NCI-H82 treated with DMSO at 0.1 percent for 48 hours (cell line): Measurements from ENCODE around the gene KCNMB3.

Source experiments
- DNase-seq: peaks from one replicate; lab custom pipeline; 2025; ENCODE audit not compliant: unreplicated experiment; lab: John Stamatoyannopoulos, UW

KCNMB3 gene

GRCh38 chr3:179200790-179201189 lies 50.1 kb downstream of the KCNMB3 start:
- DNase-seq: no peak

GRCh38 chr3:179196700-179197099 lies 54.2 kb downstream of the KCNMB3 start:
- DNase-seq: no peak

- no peak for DNase-seq
Observed at GRCh38 chr3:179196098-179196497, 54.8 kb downstream of the KCNMB3 start.

- no peak for DNase-seq
Observed at GRCh38 chr3:179194931-179195330, 56.0 kb downstream of the KCNMB3 start.
